Measurements from ENCODE around the gene ALPL. TPM values are rescaled to one million over a fixed set of nuclear protein-coding genes. Genes with fewer than 3 reads are reported as not detected.
"Not testable (repeated sequence)": the region's sequence is repeated elsewhere in the genome, so short reads cannot be mapped to it uniquely, and the experiment has no call there.

Gene ALPL
- polyA plus RNA-seq (2012; ENCODE audit: insufficient read depth, insufficient read length) = not detected

DNA sequence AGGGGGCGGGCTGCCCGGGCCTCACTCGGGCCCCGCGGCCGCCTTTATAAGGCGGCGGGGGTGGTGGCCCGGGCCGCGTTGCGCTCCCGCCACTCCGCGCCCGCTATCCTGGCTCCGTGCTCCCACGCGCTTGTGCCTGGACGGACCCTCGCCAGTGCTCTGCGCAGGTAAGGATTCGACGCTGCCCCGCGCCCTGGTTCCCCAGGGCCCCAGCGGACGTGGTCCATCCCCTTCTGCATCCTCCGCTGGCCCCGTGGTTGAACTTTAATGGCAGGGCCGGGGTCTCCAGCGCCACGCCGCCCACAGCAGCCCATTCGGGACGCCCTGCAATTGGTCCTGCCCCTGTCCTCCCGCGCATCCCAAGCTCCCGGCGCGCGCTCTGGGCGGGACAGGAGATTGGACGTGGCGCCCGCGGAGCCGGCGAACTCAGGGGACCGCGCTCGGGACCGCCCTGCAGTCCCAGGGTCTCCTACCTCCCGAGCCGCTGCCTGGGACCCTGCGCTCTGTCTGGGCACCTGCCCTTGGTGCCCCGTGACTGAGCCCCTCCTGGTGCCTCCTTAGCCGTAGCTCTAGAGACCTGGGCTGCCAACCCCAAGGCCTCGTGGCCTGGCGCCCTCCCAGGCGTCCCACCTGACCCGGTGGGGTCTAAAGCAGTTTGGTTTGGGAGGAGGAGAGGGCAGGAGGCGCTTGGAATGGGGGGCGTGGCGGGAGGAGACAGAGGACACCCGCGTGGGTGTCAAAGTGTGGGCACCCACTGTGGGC, at the start of gene ALPL:
Gene ALPL (plus strand): TSS at position 73 of the 762 bp plus-strand sequence. CDS start 44,659 bp downstream, outside the sequence.
- no peak for DNase-seq (ENCODE audit: low read depth, low spot score)
- H3K4me3 ChIP-seq (ENCODE audit: low read length) = no peak within 1 kb of the TSS

DNA sequence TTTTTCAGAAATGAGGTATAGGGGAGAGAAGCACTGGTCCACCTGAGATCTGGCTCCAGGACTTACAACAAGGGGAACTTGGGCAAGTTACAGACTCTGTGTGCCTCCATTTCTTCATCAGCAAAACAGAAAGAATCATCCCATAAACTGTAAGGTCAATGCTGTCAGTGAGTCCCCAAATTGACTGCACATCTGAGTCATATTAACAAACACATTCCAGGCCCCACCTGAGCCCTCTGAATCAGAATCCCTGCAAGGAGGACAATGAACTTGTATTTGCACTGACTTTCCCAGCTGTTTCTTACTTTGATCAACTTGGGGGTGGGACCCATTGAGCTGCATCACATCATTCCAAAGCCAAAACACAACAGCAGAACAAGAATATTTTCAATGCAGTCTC, 44.1 kb upstream of the ALPL start:
- not testable (repeated sequence) for DNase-seq (ENCODE audit: low read depth, low spot score); H3K4me3 ChIP-seq (ENCODE audit: low read length)

- DNase-seq (ENCODE audit: low read depth, low spot score); H3K4me3 ChIP-seq (ENCODE audit: low read length): not testable (repeated sequence)
Observed at GRCh38 chr1:21467946-21468345, 41.3 kb upstream of the ALPL start.

- no peak overlapping the region for H3K4me3 ChIP-seq (ENCODE audit: low read length)
- peak; percentile 38 for DNase-seq (ENCODE audit: low read depth, low spot score)
Observed at GRCh38 chr1:21468599-21468998, 40.6 kb upstream of the ALPL start.

DNA sequence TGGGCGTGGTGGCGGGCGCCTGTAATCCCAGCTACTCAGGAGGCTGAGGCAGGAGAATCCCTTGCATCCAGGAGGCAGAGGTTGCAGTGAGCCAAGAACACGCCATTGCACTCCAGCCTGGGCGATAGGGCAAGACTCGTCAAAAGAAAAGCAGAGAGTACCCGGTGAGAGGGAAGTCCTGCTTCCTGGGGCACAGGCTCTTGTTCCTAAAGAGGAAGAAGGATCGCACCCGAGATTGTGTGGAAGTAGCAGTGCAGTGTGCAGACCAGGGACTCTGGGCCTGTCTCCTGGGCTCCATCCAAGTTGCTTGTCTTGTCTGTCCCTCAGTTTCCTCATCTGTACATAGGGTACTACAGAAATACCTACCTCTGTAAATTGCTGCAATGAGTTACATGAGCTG, 39.6 kb upstream of the ALPL start:
- DNase-seq (ENCODE audit: low read depth, low spot score) = no peak

DNA sequence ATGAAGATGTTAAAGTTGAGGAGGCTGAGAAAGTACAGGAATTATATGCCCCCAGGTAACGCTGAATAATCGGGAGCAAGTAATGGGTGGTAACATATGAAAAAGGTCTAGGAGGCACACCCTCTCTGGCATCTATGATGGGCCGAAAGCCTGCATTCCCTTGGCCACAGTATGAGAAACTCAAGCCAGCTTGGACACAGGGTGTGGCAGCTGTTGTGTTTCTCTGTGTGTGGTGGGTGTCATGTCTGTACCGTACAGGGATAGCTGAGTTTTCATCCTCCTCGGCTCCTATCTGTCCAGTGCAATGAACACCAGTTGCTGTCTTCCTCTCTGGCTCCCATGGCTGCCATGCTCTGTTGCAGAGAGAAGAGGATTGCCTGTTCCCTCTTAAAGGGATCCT, 36.4 kb upstream of the ALPL start:
- DNase-seq (ENCODE audit: low read depth, low spot score) = no peak
- H3K4me3 ChIP-seq (ENCODE audit: low read length) = no peak overlapping the region

More for the DNA sequence above, 39.6 kb upstream of the ALPL start:
- no peak overlapping the region for H3K4me3 ChIP-seq (ENCODE audit: low read length)

- no peak overlapping the region for H3K4me3 ChIP-seq (ENCODE audit: low read length)
- DNase-seq (ENCODE audit: low read depth, low spot score) = no peak
Observed at GRCh38 chr1:21478356-21478755, 30.9 kb upstream of the ALPL start.

DNA sequence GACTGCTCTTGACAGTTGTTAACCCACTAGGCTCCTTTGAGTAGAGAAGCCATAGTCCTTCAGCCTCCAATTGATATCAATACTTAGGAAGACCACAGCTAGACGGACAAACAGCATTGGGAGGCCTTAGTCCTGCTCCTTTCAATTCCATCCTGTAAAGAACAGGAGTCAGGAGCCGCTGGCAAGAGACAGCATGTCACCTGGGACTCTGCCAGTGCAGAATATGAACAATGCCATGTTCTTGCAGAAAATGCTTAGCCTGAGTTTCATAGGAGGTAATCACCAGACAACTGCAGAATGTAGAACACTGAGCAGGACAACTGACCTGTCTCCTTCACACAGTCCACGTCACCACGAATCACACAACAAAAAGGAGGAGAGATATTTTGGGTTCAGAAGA, 25.3 kb upstream of the ALPL start:
- not testable (repeated sequence) for H3K4me3 ChIP-seq (ENCODE audit: low read length); DNase-seq (ENCODE audit: low read depth, low spot score)

GRCh38 chr1:21489146-21489545, 20.1 kb upstream of the ALPL start:
- no peak for DNase-seq (ENCODE audit: low read depth, low spot score)
- no peak overlapping the region for H3K4me3 ChIP-seq (ENCODE audit: low read length)

- DNase-seq (ENCODE audit: low read depth, low spot score) = no peak
Observed at GRCh38 chr1:21490774-21491487, 18.3 kb upstream of the ALPL start.

GRCh38 chr1:21491488-21492355, 17.5 kb upstream of the ALPL start:
- no peak overlapping the region for H3K4me3 ChIP-seq (ENCODE audit: low read length)
- no peak for DNase-seq (ENCODE audit: low read depth, low spot score)

More at GRCh38 chr1:21490774-21491487, 18.3 kb upstream of the ALPL start:
- H3K4me3 ChIP-seq (ENCODE audit: low read length) = no peak overlapping the region

DNA sequence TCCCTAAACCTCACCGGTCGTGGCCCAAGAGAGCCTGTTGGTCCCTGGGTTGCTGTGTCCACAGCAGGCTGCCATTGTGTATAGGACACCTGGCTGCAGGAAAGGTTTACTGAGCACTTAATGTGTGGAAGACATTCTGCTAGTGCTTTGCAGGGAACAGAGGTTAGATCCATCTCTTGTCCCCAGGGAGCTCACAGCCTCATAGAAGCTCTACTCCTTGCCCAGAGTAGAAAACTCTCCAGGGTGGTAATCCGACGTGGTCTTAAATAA, 16.9 kb upstream of the ALPL start:
- no peak for DNase-seq (ENCODE audit: low read depth, low spot score)
- no peak overlapping the region for H3K4me3 ChIP-seq (ENCODE audit: low read length)

DNA sequence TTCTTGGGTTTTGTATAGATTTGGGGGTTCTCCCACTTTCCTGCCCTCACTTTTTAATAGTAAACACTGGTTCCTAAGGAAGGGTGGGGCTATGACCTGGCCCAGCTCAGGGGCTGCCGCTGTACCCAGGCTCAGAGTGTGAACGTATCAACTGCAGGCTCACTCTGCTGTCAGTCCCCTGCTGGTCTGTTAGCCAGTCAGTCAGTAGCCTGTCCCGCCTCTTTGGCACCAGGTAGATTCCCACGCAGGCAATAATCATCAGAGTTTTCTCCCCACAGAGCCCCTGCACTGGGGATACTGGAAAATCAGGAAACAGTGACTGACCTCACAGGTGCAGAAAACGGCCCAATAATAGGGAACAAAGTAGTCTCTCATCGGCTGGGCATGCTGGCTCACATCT, 15.0 kb upstream of the ALPL start:
- no peak overlapping the region for H3K4me3 ChIP-seq (ENCODE audit: low read length)
- DNase-seq (ENCODE audit: low read depth, low spot score) = no peak

DNA sequence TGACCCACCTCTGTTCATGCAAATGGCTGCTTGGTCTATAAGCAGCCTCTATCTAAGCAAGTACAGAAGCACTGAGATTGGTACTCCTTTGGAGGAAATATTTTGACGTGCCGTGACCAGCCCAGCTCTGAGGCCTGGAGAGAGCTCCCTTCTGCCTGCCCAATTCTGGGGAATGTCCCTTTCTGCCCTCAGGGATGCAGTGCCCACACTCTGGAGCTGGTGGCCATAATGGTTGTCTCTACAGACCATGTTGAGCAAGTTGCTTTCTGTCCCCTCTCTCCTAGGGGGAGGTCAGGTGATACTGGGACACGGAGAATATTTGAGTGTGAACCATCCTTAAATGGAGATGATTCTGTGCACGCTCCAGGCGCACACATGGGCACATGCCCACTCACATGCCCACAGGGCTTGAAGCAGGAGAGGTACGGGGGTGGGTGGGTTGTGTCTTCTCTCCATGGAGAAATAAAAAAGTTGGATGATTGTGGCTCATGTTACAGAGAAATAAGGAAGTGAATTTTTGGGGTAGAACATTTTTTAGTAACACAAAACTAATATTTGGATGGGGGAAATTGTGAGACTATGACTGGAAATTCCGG, 13.9 kb upstream of the ALPL start:
- DNase-seq (ENCODE audit: low read depth, low spot score) = no peak
- H3K4me3 ChIP-seq (ENCODE audit: low read length) = no peak overlapping the region

DNA sequence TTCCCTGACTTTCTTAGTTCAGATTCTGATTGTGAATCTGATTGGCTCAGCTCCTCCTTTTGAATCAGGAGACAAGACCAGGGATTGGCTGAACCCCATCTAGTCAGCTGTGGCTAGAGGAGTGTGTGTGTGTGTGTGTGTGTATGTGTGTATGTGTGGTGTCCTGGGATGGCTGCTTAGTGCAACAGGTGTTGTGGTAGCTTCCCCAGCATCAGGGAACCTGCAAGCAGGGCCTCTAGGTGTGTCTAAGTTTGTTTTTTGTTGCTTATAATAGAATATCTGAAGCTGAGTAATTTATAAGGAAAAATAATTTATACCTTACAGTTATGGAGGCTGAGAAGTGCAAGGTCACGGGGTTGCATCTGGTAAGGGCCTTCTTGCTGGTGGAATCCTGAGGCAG, 13.2 kb upstream of the ALPL start:
- no peak overlapping the region for H3K4me3 ChIP-seq (ENCODE audit: low read length)
- DNase-seq (ENCODE audit: low read depth, low spot score) = no peak

DNA sequence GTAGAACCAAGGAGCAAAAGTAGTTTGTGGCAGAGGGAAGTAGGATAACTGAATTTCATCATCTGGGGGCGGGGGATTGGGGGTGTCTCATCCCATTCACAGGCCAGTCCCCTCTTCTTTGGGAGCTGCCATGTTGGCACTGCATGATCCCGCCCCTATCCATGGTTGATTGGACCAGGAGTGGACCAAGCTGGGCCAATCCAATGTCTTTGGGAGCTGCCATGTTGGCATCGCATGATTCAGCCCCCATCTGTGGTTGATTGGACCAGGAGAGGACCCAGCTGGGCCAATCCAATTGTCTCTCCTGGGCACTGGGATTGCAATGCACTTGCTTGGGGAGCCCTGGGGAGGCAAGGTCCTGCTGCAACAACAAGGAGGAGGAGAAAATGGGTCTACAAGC, 12.3 kb upstream of the ALPL start:
- H3K4me3 ChIP-seq (ENCODE audit: low read length) = no peak overlapping the region
- DNase-seq (ENCODE audit: low read depth, low spot score) = no peak

GRCh38 chr1:21497466-21498061, 11.7 kb upstream of the ALPL start:
- H3K4me3 ChIP-seq (ENCODE audit: low read length) = no peak overlapping the region
- DNase-seq (ENCODE audit: low read depth, low spot score) = no peak

DNA sequence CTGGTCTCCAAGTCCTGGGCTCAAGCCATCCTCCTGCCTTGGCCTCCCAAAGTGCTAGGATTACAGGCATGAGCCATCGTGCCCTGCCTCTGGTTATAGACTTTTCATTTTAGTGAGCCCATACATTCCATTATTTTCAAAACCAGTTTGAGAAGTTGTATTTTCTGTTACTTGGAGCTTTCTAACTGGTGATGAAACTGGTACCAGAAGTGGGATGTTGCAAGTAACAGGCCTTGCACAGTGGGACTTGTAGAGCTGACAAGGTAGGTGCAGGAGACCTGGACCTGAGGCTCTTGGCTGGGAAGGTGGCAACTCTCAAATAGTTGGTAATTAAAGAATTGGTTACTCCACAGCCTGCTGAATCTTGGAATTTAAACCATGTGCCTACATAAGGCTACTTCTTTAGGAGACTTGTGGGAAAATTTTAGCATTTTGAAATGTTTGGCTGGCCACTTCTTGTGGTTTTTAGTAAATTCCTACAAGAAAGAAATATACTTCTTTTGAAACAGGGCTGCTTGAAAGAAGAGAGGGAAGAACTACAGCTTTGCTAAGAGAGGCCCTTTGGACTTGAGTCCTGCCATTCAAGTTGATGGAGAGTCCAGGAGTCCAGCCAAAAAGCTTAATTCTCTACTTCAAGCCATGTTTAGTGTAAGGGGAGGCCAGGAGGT, 9.8 kb upstream of the ALPL start:
- DNase-seq (ENCODE audit: low read depth, low spot score) = no peak
- no peak overlapping the region for H3K4me3 ChIP-seq (ENCODE audit: low read length)
